ENCODE measurements around the gene ADSL.

GRCh38 chr22:40347300-40347699 is 1.0 kb downstream of the ADSL start:
- TF ChIP-seq SIN3A (conservative IDR thresholded peaks at IDR 0.05 in 1 of 2, IDR thresholded peaks at IDR 0.05 in 1 of 2; ENCODE audit: low read depth in 1 of 2, low read length in 2 of 2) = no peak
- TF ChIP-seq EP300 (IDR thresholded peaks at IDR 0.05; ENCODE audit: borderline replicate concordance in 1 of 2, low read depth in 2 of 2, low read length in 2 of 2) = no peak
- no peak for TF ChIP-seq CHD2 (IDR thresholded peaks at IDR 0.05; ENCODE audit: low read length)
- TF ChIP-seq ATF3 (IDR thresholded peaks at IDR 0.05; ENCODE audit: insufficient read depth, low read depth, low read length) = no peak
- TF ChIP-seq CTCF (IDR thresholded peaks at IDR 0.05; ENCODE audit: control extremely low read depth in 1 of 3, insufficient read depth in 1 of 3, low read depth in 1 of 3, low read length in 3 of 3) = no peak
- no peak for TF ChIP-seq MAX (IDR thresholded peaks at IDR 0.05)
- TF ChIP-seq TBP (IDR thresholded peaks at IDR 0.05; ENCODE audit: low read depth, low read length) = no peak

Data from H1 (cell line).